ENCODE data around the gene TSPAN2.
"Not testable (repeated sequence)": the region's sequence is repeated elsewhere in the genome, so short reads cannot be mapped to it uniquely, and the experiment has no call there.

TSPAN2 gene

DNA sequence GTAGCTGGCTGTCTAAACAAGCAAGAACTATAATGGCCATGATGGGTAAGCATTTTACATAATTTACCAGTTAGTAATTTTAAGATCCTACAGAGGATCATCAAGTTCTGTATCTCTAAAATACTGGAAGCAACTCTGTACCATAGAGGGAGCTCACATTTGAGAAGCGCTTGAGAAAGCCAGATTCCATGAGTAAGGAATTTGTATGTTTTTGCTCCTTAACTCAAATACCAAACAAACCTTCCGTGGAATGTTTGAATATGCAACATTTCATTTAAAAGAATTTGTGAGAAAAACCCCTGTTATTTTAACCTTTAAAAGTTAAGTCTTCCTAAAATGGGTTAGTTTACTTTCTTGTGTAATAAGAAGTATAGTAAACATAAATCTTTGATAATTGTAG lies 57.7 kb downstream of the TSPAN2 start:
- no peak for DNase-seq

GRCh38 chr1:115029526-115029925 lies 59.8 kb downstream of the TSPAN2 start, which contains the start of gene TSHB:
TSHB (plus strand) TSS chr1:115029826; CDS start chr1:115033363, 3,537 bp downstream.
- DNase-seq: no peak

- no peak for DNase-seq
Observed at GRCh38 chr1:115023593-115023992, 65.7 kb downstream of the TSPAN2 start.

DNA sequence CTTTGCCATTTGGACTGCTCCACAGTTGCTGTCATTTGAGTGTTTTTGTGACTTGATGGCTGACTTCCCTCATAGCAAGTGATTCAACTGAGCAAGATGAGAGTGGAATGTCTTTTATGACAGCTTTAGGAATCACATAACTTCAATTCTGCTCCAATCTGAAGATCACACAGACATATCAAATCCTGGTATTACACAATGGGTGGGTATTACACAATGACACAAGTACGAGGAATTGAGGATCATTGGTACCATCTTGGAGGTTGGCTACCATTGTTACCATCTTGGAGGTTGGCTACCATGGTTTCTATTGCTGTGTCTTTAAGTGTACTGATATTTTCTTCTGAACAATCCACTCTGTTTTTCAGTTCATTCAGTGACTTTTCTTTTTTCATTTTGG lies 68.2 kb downstream of the TSPAN2 start:
- no peak for DNase-seq

- DNase-seq: not testable (repeated sequence)
Observed at GRCh38 chr1:115019549-115019948, 69.8 kb downstream of the TSPAN2 start.

GRCh38 chr1:115013792-115014191 lies 75.5 kb downstream of the TSPAN2 start:
- no peak for DNase-seq

DNA sequence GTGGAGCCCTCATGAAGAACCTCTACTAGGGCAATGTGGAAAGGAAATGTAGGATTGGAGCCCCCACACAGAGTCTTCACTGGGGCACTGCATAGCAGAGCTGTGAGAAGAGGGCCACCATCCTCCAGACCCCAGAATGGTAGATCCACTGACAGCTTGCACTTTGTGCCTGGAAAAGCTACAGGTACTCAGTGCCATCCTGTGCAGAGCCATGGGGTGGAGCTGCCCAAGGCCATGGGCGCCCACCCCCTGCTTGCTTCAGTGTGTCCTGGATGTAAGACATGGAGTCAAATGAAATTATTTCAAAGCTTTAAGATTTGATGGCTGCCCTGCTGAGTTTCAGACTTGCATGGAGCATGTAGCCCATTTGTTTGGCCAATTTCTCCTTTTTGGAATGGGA lies 76.9 kb downstream of the TSPAN2 start:
- DNase-seq: no peak

- DNase-seq: no peak
Observed at GRCh38 chr1:115012006-115012405, 77.3 kb downstream of the TSPAN2 start.

GRCh38 chr1:115006191-115006590 lies 83.1 kb downstream of the TSPAN2 start:
- DNase-seq: no peak
